OCI-LY1 (cell line): ENCODE data around the gene TPBG.

Source experiments
- H2AFZ ChIP-seq: fragments of 200-600 bp; sonication (generic), shearing (Covaris generic); 2 replicates; pipeline ENCODE4 v1.6.0; 2014; ENCODE audit warnings: antibody characterized with exemption, mild to moderate bottlenecking, low read length
- H3F3A ChIP-seq: fragments of 200-600 bp; sonication (generic), shearing (Covaris generic); 2 replicates; pipeline ENCODE4 v1.6.0; 2014; ENCODE audit warnings: mild to moderate bottlenecking, antibody characterized with exemption, low read length, moderate library complexity; ENCODE audit not compliant: insufficient read depth
- H3K27ac ChIP-seq: fragments of 200-600 bp; sonication (generic); 2 replicates; pipeline ENCODE4 v1.5.1; 2014; ENCODE audit warnings: low read length, mixed run types, mild to moderate bottlenecking, low read depth; ENCODE audit not compliant: poor library complexity, severe bottlenecking
- H3K27me3 ChIP-seq: fragments of 200-600 bp; sonication (generic); 2 replicates; pipeline ENCODE4 v1.6.0; 2014; ENCODE audit warnings: antibody characterized with exemption, mild to moderate bottlenecking, low read length, moderate library complexity; ENCODE audit not compliant: insufficient read depth
- H3K36me3 ChIP-seq: fragments of 200-600 bp; sonication (generic); 2 replicates; pipeline ENCODE4 v1.6.1; 2014; ENCODE audit warnings: mild to moderate bottlenecking, antibody characterized with exemption, low read length, moderate library complexity, mixed read lengths; ENCODE audit not compliant: insufficient read depth
- H3K4me1 ChIP-seq: fragments of 200-600 bp; sonication (generic); 2 replicates; pipeline ENCODE4 v1.5.1; 2014; ENCODE audit warnings: mild to moderate bottlenecking, low read length, moderate library complexity; ENCODE audit not compliant: insufficient read depth, severe bottlenecking
- H3K4me2 ChIP-seq: fragments of 200-600 bp; sonication (generic), shearing (Covaris generic); 2 replicates; pipeline ENCODE4 v1.6.1; 2014; ENCODE audit warnings: low read length
- H3K4me3 ChIP-seq: fragments of 200-600 bp; sonication (generic); 2 replicates; pipeline ENCODE4 v1.5.1; 2014; ENCODE audit warnings: low read length, low read depth, mild to moderate bottlenecking, mixed read lengths; ENCODE audit not compliant: poor library complexity, severe bottlenecking
- H3K79me2 ChIP-seq: fragments of 200-600 bp; shearing (Covaris generic); 2 replicates; pipeline ENCODE4 v1.6.1; 2016; ENCODE audit warnings: mixed run types, low read length, mixed read lengths; ENCODE audit not compliant: insufficient read depth
- H3K9ac ChIP-seq: fragments of 200-600 bp; sonication (generic), shearing (Covaris generic); 2 replicates; pipeline ENCODE4 v1.6.1; 2014; ENCODE audit warnings: mild to moderate bottlenecking, low read length, mixed read lengths
- H3K9me2 ChIP-seq: fragments of 200-600 bp; sonication (generic), shearing (Covaris generic); 2 replicates; pipeline ENCODE4 v1.6.1; 2014; ENCODE audit warnings: low read depth, mild to moderate bottlenecking, low read length, mixed read lengths
- H3K9me3 ChIP-seq: fragments of 200-600 bp; shearing (Covaris generic); 2 replicates; pipeline ENCODE4 v1.6.1; 2014; ENCODE audit warnings: low read length, mixed read lengths
- H4K20me1 ChIP-seq: fragments of 200-600 bp; sonication (generic), shearing (Covaris generic); 2 replicates; pipeline ENCODE4 v1.6.0; 2016; ENCODE audit warnings: mild to moderate bottlenecking, low read length; ENCODE audit not compliant: insufficient read depth
- CTCF ChIP-seq: fragments of 200-600 bp; sonication (generic), shearing (Covaris generic); IDR thresholded peaks from 2 replicates; pipeline ENCODE4 v1.5.1; 2017; ENCODE audit warnings: mild to moderate bottlenecking, antibody characterized with exemption, low read length, moderate library complexity, mixed read lengths
- EZH2 ChIP-seq: fragments of 200-600 bp; sonication (generic), shearing (Covaris generic); IDR thresholded peaks from 2 replicates; pipeline ENCODE4 v1.8.0; 2017; ENCODE audit warnings: borderline replicate concordance, mixed run types, mild to moderate bottlenecking, antibody characterized with exemption, low read length, moderate library complexity, mixed read lengths

TPBG gene

DNA sequence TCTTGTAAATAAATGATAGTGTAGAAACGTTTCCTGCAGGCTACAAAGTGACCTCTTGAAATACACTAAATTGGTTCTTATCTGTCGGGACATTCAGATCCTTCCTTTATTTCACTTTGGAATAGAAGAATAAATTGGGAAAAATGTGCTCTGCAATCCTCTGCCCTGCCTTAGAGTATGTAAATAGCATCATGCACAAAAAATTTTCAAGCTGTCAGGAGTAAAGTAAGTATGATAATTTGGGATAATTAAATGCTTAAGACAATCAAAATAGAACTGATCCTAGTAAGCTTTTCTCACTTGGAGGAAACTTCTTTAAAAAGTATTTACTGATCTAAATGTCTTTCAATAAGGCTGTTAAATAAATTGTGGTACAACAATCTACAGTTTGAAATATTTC lies 3.1 kb upstream of the TPBG start:
- no peaks in the 10 kb centered on the region for H3K9me3 ChIP-seq
- H3K27ac ChIP-seq = no peak overlapping the region
- H3K4me1 ChIP-seq = no peaks in the 10 kb centered on the region
- H3K9me2 ChIP-seq = no peaks in the 10 kb centered on the region
- no peaks in the 10 kb centered on the region for H3K27me3 ChIP-seq
- H3K4me3 ChIP-seq = no peak overlapping the region
- H3F3A ChIP-seq = no peaks in the 10 kb centered on the region
- no peak overlapping the region for H3K9ac ChIP-seq
- no peak overlapping the region for H3K4me2 ChIP-seq
- no peaks in the 10 kb centered on the region for H4K20me1 ChIP-seq
- no peak overlapping the region for H2AFZ ChIP-seq
- H3K79me2 ChIP-seq = no peaks in the 10 kb centered on the region
- no peaks in the 10 kb centered on the region for H3K36me3 ChIP-seq
- TF ChIP-seq CTCF (no peak), EZH2 (no peak)

DNA sequence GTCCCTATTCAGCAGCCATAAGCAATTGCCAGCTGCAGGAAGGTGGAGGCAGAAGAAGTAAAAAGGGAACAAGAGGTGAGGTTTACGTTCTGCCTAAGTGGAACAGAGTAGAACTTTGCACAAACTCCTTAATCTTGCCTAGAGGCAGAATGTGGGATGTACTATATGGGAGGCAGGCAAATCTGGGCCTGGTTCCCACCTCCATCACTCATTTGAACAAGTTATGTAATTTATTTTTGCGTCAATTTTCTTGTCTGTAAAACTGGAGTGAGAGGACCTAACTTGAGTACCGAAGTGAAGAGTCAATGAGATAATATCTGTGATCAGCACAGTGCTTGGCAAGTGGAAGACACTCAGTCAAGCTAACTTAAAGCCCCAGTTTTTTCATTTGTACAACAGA lies 2.0 kb upstream of the TPBG start:
- no peaks in the 10 kb centered on the region for H3K9me2 ChIP-seq
- no peak overlapping the region for H3K27ac ChIP-seq
- no peak overlapping the region for H3K9ac ChIP-seq
- H3K4me2 ChIP-seq = no peak overlapping the region
- H2AFZ ChIP-seq = no peak overlapping the region
- no peaks in the 10 kb centered on the region for H4K20me1 ChIP-seq
- H3K4me1 ChIP-seq = no peaks in the 10 kb centered on the region
- H3K27me3 ChIP-seq = no peaks in the 10 kb centered on the region
- no peaks in the 10 kb centered on the region for H3K9me3 ChIP-seq
- no peak overlapping the region for H3K4me3 ChIP-seq
- no peaks in the 10 kb centered on the region for H3K36me3 ChIP-seq
- TF ChIP-seq CTCF (no peak), EZH2 (no peak)
- no peaks in the 10 kb centered on the region for H3F3A ChIP-seq
- H3K79me2 ChIP-seq = no peaks in the 10 kb centered on the region

DNA sequence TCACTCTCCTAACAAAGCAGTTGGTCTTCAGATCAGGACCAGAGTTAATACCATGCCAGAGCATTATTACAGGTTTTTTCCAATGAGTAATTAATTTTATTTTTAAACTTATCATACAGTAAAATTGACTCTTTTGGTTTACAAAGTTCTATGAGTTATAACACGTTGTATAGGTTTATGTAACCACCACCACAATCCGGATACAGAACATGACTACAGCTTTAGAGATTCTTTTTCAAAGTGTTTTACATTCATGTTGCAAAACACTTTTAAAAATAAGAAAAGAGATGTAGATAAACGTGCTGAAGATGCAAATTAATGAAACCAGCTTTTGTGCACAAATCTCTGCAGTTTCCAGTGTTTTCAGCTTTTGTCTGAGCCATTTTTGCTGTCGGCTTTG lies 1.5 kb upstream of the TPBG start:
- Histone ChIP-seq H3K9ac (no peak overlapping the region), H3K4me2 (no peak overlapping the region), H3K27me3 (no peaks in the 10 kb centered on the region), H4K20me1 (no peaks in the 10 kb centered on the region), H3K27ac (no peak overlapping the region), H3F3A (no peaks in the 10 kb centered on the region), H3K9me3 (no peaks in the 10 kb centered on the region), H3K9me2 (no peaks in the 10 kb centered on the region), H2AFZ (no peak overlapping the region), H3K4me1 (no peaks in the 10 kb centered on the region), H3K4me3 (no peak overlapping the region), H3K79me2 (no peaks in the 10 kb centered on the region), H3K36me3 (no peaks in the 10 kb centered on the region)
- TF ChIP-seq CTCF = no peak
- no peak for TF ChIP-seq EZH2
